ENCODE measurements around the gene SHISA9. TPM values are rescaled to one million over a fixed set of nuclear protein-coding genes. Genes with fewer than 3 reads are reported as not detected.

The SHISA9 gene
- polyA plus RNA-seq, 3 donors: 0.01 TPM; not detected in 2

- H3K4me2 ChIP-seq (replicated peaks; ENCODE audit: extremely low read depth, low read length, poor library complexity, severe bottlenecking): no peak overlapping the region
- H3K79me2 ChIP-seq (ENCODE audit: insufficient read depth, low read length): no peaks in the 10 kb centered on the region
- H3K27ac Mint-ChIP-seq: no peak overlapping the region
- H3K4me3 Mint-ChIP-seq: no peak overlapping the region
- H4K20me1 ChIP-seq (ENCODE audit: insufficient read depth, low read length): no peaks in the 10 kb centered on the region
- H3K4me1 ChIP-seq (ENCODE audit: control insufficient read depth in 1 of 2, insufficient read depth in 2 of 2, low read length in 2 of 2): no peaks in the 10 kb centered on the region
- H3K4me3 ChIP-seq (replicated peaks in 1 of 3; ENCODE audit: low read depth in 2 of 3, low read length in 3 of 3): no peak overlapping the region
- H3K27me3 ChIP-seq (ENCODE audit: control insufficient read depth in 2 of 2, insufficient read depth in 2 of 2, low read length in 2 of 2): no peaks in the 10 kb centered on the region
- peaks cover 0 to 2% (median 2%) of the 10 kb centered on the region in 3 donors for H3K27me3 Mint-ChIP-seq (ENCODE audit: low read depth in 3 of 3)
- H3K36me3 Mint-ChIP-seq: no peaks in the 10 kb centered on the region
- no peaks in the 10 kb centered on the region for H3K4me1 Mint-ChIP-seq
- intact Hi-C loops (cut with micrococcal nuclease): no loop called here
- DNase-seq: no peak
- no peak overlapping the region for H2AFZ ChIP-seq (ENCODE audit: insufficient read depth, low read depth, low read length, poor library complexity, severe bottlenecking)
- no peak overlapping the region for H3K9ac ChIP-seq (ENCODE audit: insufficient read depth, low read length, poor library complexity, severe bottlenecking)
- peaks cover 2 to 15% (median 8%) of the 10 kb centered on the region in 7 donors for H3K9me3 Mint-ChIP-seq
- no peaks in the 10 kb centered on the region for H3K36me3 ChIP-seq (replicated peaks in 1 of 2; ENCODE audit: control insufficient read depth in 1 of 2, insufficient read depth in 2 of 2, low read length in 2 of 2)
- H3K27ac ChIP-seq (ENCODE audit: low read depth in 1 of 2, low read length in 2 of 2): no peak overlapping the region
- no peak for TF ChIP-seq CTCF (IDR thresholded peaks at IDR 0.05)
- 92% methylated on average over 2 of the region's 3 CpGs for WGBS (ENCODE audit: insufficient coverage)
- H3K9me3 ChIP-seq (replicated peaks in 1 of 2; ENCODE audit: control insufficient read depth in 1 of 2, insufficient read depth in 1 of 2, low read length in 2 of 2): peaks cover 0 to 7% of the 10 kb centered on the region in 2 donors
Observed at GRCh38 chr16:13242201-13242600, 340.8 kb downstream of the SHISA9 start.

- peaks cover 0 to 2% (median 0%) of the 10 kb centered on the region in 3 donors for H3K27me3 Mint-ChIP-seq (ENCODE audit: low read depth in 3 of 3)
- peaks cover 5 to 7% of the 10 kb centered on the region in 2 donors for H3K9me3 ChIP-seq (replicated peaks in 1 of 2; ENCODE audit: control insufficient read depth in 1 of 2, insufficient read depth in 1 of 2, low read length in 2 of 2)
- H3K4me3 ChIP-seq (replicated peaks in 1 of 3; ENCODE audit: low read depth in 2 of 3, low read length in 3 of 3): no peak overlapping the region
- intact Hi-C loops (cut with micrococcal nuclease): no loop called here
- no peaks in the 10 kb centered on the region for H3K4me1 ChIP-seq (ENCODE audit: control insufficient read depth in 1 of 2, insufficient read depth in 2 of 2, low read length in 2 of 2)
- no peak for TF ChIP-seq CTCF (IDR thresholded peaks at IDR 0.05)
- H4K20me1 ChIP-seq (ENCODE audit: insufficient read depth, low read length): no peaks in the 10 kb centered on the region
- 100% methylated on average over 4 of the region's 5 CpGs for WGBS (ENCODE audit: insufficient coverage)
- no peak overlapping the region for H3K4me2 ChIP-seq (replicated peaks; ENCODE audit: extremely low read depth, low read length, poor library complexity, severe bottlenecking)
- H3K79me2 ChIP-seq (ENCODE audit: insufficient read depth, low read length): no peaks in the 10 kb centered on the region
- peaks cover 4 to 15% (median 10%) of the 10 kb centered on the region in 7 donors for H3K9me3 Mint-ChIP-seq
- no peak for DNase-seq
- H3K36me3 ChIP-seq (replicated peaks in 1 of 2; ENCODE audit: control insufficient read depth in 1 of 2, insufficient read depth in 2 of 2, low read length in 2 of 2): no peaks in the 10 kb centered on the region
- H3K4me1 Mint-ChIP-seq: no peaks in the 10 kb centered on the region
- H3K27ac Mint-ChIP-seq: no peak overlapping the region
- no peak overlapping the region for H3K9ac ChIP-seq (ENCODE audit: insufficient read depth, low read length, poor library complexity, severe bottlenecking)
- H2AFZ ChIP-seq (ENCODE audit: insufficient read depth, low read depth, low read length, poor library complexity, severe bottlenecking): no peak overlapping the region
- H3K4me3 Mint-ChIP-seq: no peak overlapping the region
- no peak overlapping the region for H3K27ac ChIP-seq (ENCODE audit: low read depth in 1 of 2, low read length in 2 of 2)
- no peaks in the 10 kb centered on the region for H3K27me3 ChIP-seq (ENCODE audit: control insufficient read depth in 2 of 2, insufficient read depth in 2 of 2, low read length in 2 of 2)
- H3K36me3 Mint-ChIP-seq: no peaks in the 10 kb centered on the region
Observed at GRCh38 chr16:13244770-13245169, 343.4 kb downstream of the SHISA9 start.

All from CD14-positive monocyte (primary cell).